SH-SY5Y (cell line): ENCODE measurements around the gene GPR15.

Experiments
- GATA2 ChIP-seq: IDR thresholded peaks from 2 replicates; pipeline ENCODE4 v1.6.1; 2011; ENCODE audit warnings: mild to moderate bottlenecking, low read depth, low read length
- GATA3 ChIP-seq: IDR thresholded peaks from 2 replicates; pipeline ENCODE4 v1.6.1; 2011; ENCODE audit warnings: low read depth, mild to moderate bottlenecking, low read length, moderate library complexity

GRCh38 chr3:98557324-98558010 is 25.7 kb downstream of the GPR15 start:
- TF ChIP-seq GATA2 = no peak
- no peak for TF ChIP-seq GATA3
